ENCODE results near the gene CEP192. TPM values are rescaled to one million over a fixed set of nuclear protein-coding genes. Genes with fewer than 3 reads are reported as not detected.

Gene CEP192
- total RNA-seq, 2 donors from 2014 or later = 23.7 to 24.0 TPM

- Histone ChIP-seq H3K4me3 (no peak overlapping the region), H3K4me1 (no peaks in the 10 kb centered on the region), H3K9me3 (peaks cover 0 to 4% of the 10 kb centered on the region in 2 donors), H3K27ac (no peak overlapping the region), H3K27me3 (no peaks in the 10 kb centered on the region), H3K36me3 (no peaks in the 10 kb centered on the region)
- DNase-seq (ENCODE audit: low spot score) = no peak
- TF ChIP-seq, protein P1, sequence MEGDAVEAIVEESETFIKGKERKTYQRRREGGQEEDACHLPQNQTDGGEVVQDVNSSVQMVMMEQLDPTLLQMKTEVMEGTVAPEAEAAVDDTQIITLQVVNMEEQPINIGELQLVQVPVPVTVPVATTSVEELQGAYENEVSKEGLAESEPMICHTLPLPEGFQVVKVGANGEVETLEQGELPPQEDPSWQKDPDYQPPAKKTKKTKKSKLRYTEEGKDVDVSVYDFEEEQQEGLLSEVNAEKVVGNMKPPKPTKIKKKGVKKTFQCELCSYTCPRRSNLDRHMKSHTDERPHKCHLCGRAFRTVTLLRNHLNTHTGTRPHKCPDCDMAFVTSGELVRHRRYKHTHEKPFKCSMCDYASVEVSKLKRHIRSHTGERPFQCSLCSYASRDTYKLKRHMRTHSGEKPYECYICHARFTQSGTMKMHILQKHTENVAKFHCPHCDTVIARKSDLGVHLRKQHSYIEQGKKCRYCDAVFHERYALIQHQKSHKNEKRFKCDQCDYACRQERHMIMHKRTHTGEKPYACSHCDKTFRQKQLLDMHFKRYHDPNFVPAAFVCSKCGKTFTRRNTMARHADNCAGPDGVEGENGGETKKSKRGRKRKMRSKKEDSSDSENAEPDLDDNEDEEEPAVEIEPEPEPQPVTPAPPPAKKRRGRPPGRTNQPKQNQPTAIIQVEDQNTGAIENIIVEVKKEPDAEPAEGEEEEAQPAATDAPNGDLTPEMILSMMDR (IDR thresholded peaks at IDR 0.05) = no peak
Measured at GRCh38 chr18:13163167-13163927, 172.2 kb downstream of the CEP192 start.

- H3K4me1 ChIP-seq = no peaks in the 10 kb centered on the region
- TF ChIP-seq, protein P1 (IDR thresholded peaks at IDR 0.05) = no peak
- H3K36me3 ChIP-seq = no peaks in the 10 kb centered on the region
- no peak overlapping the region for H3K4me3 ChIP-seq
- no peaks in the 10 kb centered on the region for H3K9me3 ChIP-seq
- DNase-seq (ENCODE audit: low spot score) = no peak
- no peak overlapping the region for H3K27ac ChIP-seq
- H3K27me3 ChIP-seq = no peaks in the 10 kb centered on the region
Measured at GRCh38 chr18:13164406-13164805, 173.2 kb downstream of the CEP192 start.

DNA sequence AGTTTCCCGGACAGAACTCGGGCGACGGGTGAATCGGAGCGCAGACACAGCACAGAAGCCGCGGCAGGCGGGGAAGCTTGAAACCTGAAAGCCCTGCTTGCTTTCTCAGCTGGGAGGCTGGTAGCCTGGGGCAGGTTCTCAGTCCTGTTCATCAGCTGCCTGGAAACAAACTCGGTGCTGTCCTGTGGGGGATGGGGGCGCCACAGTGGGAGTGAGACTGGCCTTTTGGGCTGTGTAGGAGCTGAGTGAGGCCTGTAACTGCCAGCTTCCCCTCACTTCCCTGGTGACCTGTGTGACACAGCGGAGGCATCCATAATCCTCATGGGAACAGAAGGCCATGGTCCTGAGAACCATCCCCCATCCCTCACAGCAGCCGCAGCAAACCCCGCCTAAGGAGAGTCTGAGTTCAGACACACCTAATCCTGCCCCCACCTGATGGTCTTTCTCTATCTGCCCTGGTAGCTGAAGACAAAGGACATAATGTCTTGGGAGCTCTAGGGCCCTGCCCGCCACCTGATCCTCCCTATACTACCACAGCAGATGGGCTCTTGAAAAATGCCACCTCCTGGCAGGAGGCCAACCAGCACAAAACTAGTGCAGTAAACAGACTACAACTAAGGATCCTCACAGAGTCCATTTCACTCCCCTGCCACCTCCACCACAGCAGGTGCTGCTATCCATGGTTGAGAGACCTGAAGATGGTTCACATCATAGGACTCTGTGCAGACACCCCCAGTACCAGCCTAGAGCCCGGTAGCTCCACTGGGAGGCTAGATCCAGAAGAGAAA, 174.7 kb downstream of the CEP192 start:
- Histone ChIP-seq H3K36me3 (no peaks in the 10 kb centered on the region), H3K9me3 (no peaks in the 10 kb centered on the region), H3K27ac (no peak overlapping the region), H3K4me1 (no peaks in the 10 kb centered on the region), H3K27me3 (no peaks in the 10 kb centered on the region), H3K4me3 (no peak overlapping the region)
- TF ChIP-seq, protein P1 (IDR thresholded peaks at IDR 0.05) = no peak
- no peak for DNase-seq (ENCODE audit: low spot score)

DNA sequence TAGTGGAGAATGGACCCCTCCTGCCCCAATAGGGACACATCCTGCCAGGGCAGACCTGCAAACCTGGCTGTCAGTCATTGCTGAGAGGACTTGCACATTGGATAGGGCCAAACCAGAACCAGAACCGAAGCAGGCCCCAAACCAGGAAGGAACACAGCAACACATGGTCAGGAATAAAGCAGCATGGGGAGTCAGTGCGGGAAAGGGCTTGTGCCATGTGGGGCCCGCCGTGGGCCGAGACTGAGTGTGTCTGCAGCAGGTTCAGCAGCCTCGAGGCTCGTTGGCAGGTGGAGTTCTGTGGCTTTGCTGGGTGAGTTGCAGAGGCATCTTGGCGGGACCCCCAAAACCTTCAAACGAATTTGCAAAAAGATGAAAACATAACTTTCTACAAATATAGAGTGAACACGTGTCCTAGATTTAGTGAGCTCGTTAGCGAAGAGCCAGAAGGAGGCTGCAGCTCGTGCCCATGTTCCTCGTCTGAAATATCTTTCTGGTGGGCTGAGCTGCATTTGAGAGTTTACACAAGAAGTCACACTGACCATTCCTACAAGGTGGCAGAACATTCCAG, 182.5 kb downstream of the CEP192 start:
- no peak for DNase-seq (ENCODE audit: low spot score)
- H3K9me3 ChIP-seq = no peaks in the 10 kb centered on the region
- no peak overlapping the region for H3K27ac ChIP-seq
- H3K27me3 ChIP-seq = no peaks in the 10 kb centered on the region
- no peak overlapping the region for H3K4me3 ChIP-seq
- TF ChIP-seq, protein P1 (IDR thresholded peaks at IDR 0.05) = no peak
- no peaks in the 10 kb centered on the region for H3K4me1 ChIP-seq
- no peaks in the 10 kb centered on the region for H3K36me3 ChIP-seq

Other genes with a start within 250 kb of the CEP192 start
- 10 to 100 TPM; 13.2 to 14.3 TPM for gene PTPN2, start 107.1 kb upstream of the CEP192 start, total RNA-seq
- 10 to 100 TPM in 1 of 2 donors, 1 to 10 TPM in 1; 7.7 to 17.7 TPM for gene SEH1L, start 43.4 kb upstream of the CEP192 start, total RNA-seq
- gene LDLRAD4, start 227.4 kb downstream of the CEP192 start, total RNA-seq = 10 to 100 TPM; 33.1 to 41.2 TPM